Thyroid gland (tissue), 4 donors: ENCODE results near the gene AMER2. TPM values are rescaled to one million over a fixed set of nuclear protein-coding genes. Genes with fewer than 3 reads are reported as not detected.

Source experiments
- DNase-seq, 2 donors: peaks; one replicate each; pipeline ENCODE4 v3.0.0-alpha.2; 2019
- H3K27ac ChIP-seq, 3 donors: fragments of 200-600 bp; sonication (generic); 1 replicate in 2 of 3; 2 replicates in 1 of 3; pipeline ENCODE4 v1.5.1; 2016 to 2019; ENCODE audit warnings: mild to moderate bottlenecking in 1 of 3, moderate library complexity in 1 of 3
- H3K27me3 ChIP-seq: fragments of 200-600 bp; sonication (generic); one replicate; pipeline ENCODE4 v1.5.1; 2019
- H3K36me3 ChIP-seq, 2 donors: fragments of 200-600 bp; sonication (generic); one replicate each; pipeline ENCODE4 v1.5.1; 2016 to 2019
- H3K4me1 ChIP-seq, 2 donors: fragments of 200-600 bp; sonication (generic); one replicate each; pipeline ENCODE4 v1.5.1; 2017 to 2019
- H3K4me3 ChIP-seq, 3 donors: fragments of 200-600 bp; sonication (generic); replicated peaks in 1 of 3; 1 replicate in 2 of 3; 2 replicates in 1 of 3; pipeline ENCODE4 v1.5.1; 2016; ENCODE audit warnings: mild to moderate bottlenecking in 1 of 3
- H3K9me3 ChIP-seq: fragments of 200-600 bp; sonication (generic); one replicate; pipeline ENCODE4 v1.5.1; 2017
- CTCF ChIP-seq, 6 experiments: fragments of 200-600 bp in 3 of 6; fragments of 450-650 bp in 3 of 6; sonication (generic) in 3 of 6; IDR thresholded peaks; one replicate each; pipeline ENCODE4 v1.5.1; 2016 to 2019; ENCODE audit warnings: antibody characterized with exemption in 6 of 6, mild to moderate bottlenecking in 2 of 6, inconsistent platforms in 1 of 6, moderate library complexity in 1 of 6
- POLR2A ChIP-seq, 2 donors: fragments of 450-650 bp; IDR thresholded peaks; one replicate each; pipeline ENCODE4 v1.6.1; 2017; ENCODE audit warnings: antibody characterized with exemption in 2 of 2, mild to moderate bottlenecking in 2 of 2, moderate library complexity in 1 of 2
- WGBS, 2 donors: methylation state at CpG; one replicate each; pipeline ENCODE4 v1.1.5; 2017; 5-methylcytosine and 5-hydroxymethylcytosine counted together
- intact Hi-C: fragments of 100-400 bp; cut with DNase I; formaldehyde crosslinking; loops from one replicate; pipeline ENCODE4 v1.15.1; 2023
- total RNA-seq, 4 donors: library from RNA; depleted of rRNA; stranded (reverse); fragments of >200 nt; gene quantifications; one replicate each; pipeline ENCODE4 v1.2.3, GENCODE V29; 2016

Gene AMER2
- total RNA-seq, 4 donors from 2014 or later: under 0.01 TPM; not detected in 2

- peaks cover 3% of the 10 kb centered on the region for H3K27me3 ChIP-seq
- no peak overlapping the region for H3K4me3 ChIP-seq
- H3K27ac ChIP-seq: no peak overlapping the region
- intact Hi-C loops: no loop called here
- 84 to 87% methylated on average over 7 of the region's 7 CpGs for WGBS, 2 donors
- no peaks in the 10 kb centered on the region for H3K4me1 ChIP-seq
- H3K36me3 ChIP-seq: no peaks in the 10 kb centered on the region
- DNase-seq: no peak
- no peak for TF ChIP-seq CTCF (IDR thresholded peaks at IDR 0.05)
- no peak for TF ChIP-seq POLR2A (IDR thresholded peaks at IDR 0.05)
- H3K9me3 ChIP-seq: no peaks in the 10 kb centered on the region
These were observed 28.4 kb downstream of the AMER2 start for GRCh38 chr13:25143706-25144105.

- no peaks in the 10 kb centered on the region for H3K36me3 ChIP-seq
- H3K27ac ChIP-seq: no peak overlapping the region
- H3K27me3 ChIP-seq: peaks cover 6% of the 10 kb centered on the region
- intact Hi-C loops: no loop called here
- TF ChIP-seq CTCF (IDR thresholded peaks at IDR 0.05): no peak
- no peak for TF ChIP-seq POLR2A (IDR thresholded peaks at IDR 0.05)
- 74 to 75% methylated on average over 5 of the region's 5 CpGs for WGBS, 2 donors
- DNase-seq: no peak
- H3K9me3 ChIP-seq: no peaks in the 10 kb centered on the region
- H3K4me1 ChIP-seq: no peaks in the 10 kb centered on the region
- no peak overlapping the region for H3K4me3 ChIP-seq
These were observed 31.0 kb downstream of the AMER2 start for GRCh38 chr13:25141042-25141441.

GRCh38 chr13:25137788-25138115 lies 34.3 kb downstream of the AMER2 start:
- intact Hi-C loops: no loop called here

GRCh38 chr13:25136880-25137787 lies 35.0 kb downstream of the AMER2 start:
- no peak for TF ChIP-seq POLR2A (IDR thresholded peaks at IDR 0.05)
- no peak for TF ChIP-seq CTCF (IDR thresholded peaks at IDR 0.05)
- WGBS, 2 donors: 20 to 23% methylated on average over 15 of the region's 15 CpGs
- intact Hi-C loops: no loop called here
- no peak for DNase-seq
- H3K27ac ChIP-seq: no peak overlapping the region
- no peak overlapping the region for H3K4me3 ChIP-seq
- peaks cover 6% of the 10 kb centered on the region for H3K27me3 ChIP-seq
- H3K9me3 ChIP-seq: no peaks in the 10 kb centered on the region
- no peaks in the 10 kb centered on the region for H3K4me1 ChIP-seq
- no peaks in the 10 kb centered on the region for H3K36me3 ChIP-seq

More at GRCh38 chr13:25137788-25138115, 34.3 kb downstream of the AMER2 start:
- Histone ChIP-seq H3K4me3 (no peak overlapping the region), H3K27me3 (peaks cover 6% of the 10 kb centered on the region), H3K9me3 (no peaks in the 10 kb centered on the region), H3K27ac (no peak overlapping the region), H3K4me1 (no peaks in the 10 kb centered on the region), H3K36me3 (no peaks in the 10 kb centered on the region)
- DNase-seq: no peak
- WGBS, 2 donors: 63 to 72% methylated on average over 3 of the region's 3 CpGs
- TF ChIP-seq POLR2A (IDR thresholded peaks at IDR 0.05): no peak
- TF ChIP-seq CTCF (IDR thresholded peaks at IDR 0.05): no peak

GRCh38 chr13:25135896-25136295 lies 36.2 kb downstream of the AMER2 start:
- intact Hi-C loops: no loop called here
- Histone ChIP-seq H3K27me3 (peaks cover 3% of the 10 kb centered on the region), H3K4me3 (no peak overlapping the region), H3K27ac (no peak overlapping the region), H3K4me1 (no peaks in the 10 kb centered on the region), H3K36me3 (no peaks in the 10 kb centered on the region), H3K9me3 (no peaks in the 10 kb centered on the region)
- WGBS, 2 donors: 91% methylated on average over 4 of the region's 4 CpGs
- TF ChIP-seq CTCF (IDR thresholded peaks at IDR 0.05) (no peak), POLR2A (IDR thresholded peaks at IDR 0.05) (no peak)
- DNase-seq: no peak
